Ecto neural progenitor cell (in vitro differentiated cells): ENCODE data around the gene ANKRD33.

Experiments used
- DNase-seq: peaks from one replicate; pipeline ENCODE4 v3.0.0-alpha.2; 2018; ENCODE audit warnings: low spot score

ANKRD33 gene

GRCh38 chr12:51917746-51918453 is 30.0 kb downstream of the ANKRD33 start:
- no peak for DNase-seq

GRCh38 chr12:51920046-51920445 is 32.1 kb downstream of the ANKRD33 start:
- no peak for DNase-seq

- DNase-seq: no peak
Measured at GRCh38 chr12:51921017-51921725, 33.3 kb downstream of the ANKRD33 start.

GRCh38 chr12:51922146-51922545 is 34.2 kb downstream of the ANKRD33 start:
- no peak for DNase-seq

GRCh38 chr12:51922762-51923505 is 35.0 kb downstream of the ANKRD33 start:
- DNase-seq: no peak

- peak; percentile 86 for DNase-seq
Measured at GRCh38 chr12:51923506-51924365, 35.8 kb downstream of the ANKRD33 start.

GRCh38 chr12:51924551-51925319 is 36.8 kb downstream of the ANKRD33 start:
- no peak for DNase-seq

GRCh38 chr12:51925346-51926063 is 37.6 kb downstream of the ANKRD33 start:
- no peak for DNase-seq

GRCh38 chr12:51926064-51926632 is 38.2 kb downstream of the ANKRD33 start:
- DNase-seq: no peak

GRCh38 chr12:51926718-51927117 is 38.8 kb downstream of the ANKRD33 start:
- no peak for DNase-seq

- no peak for DNase-seq
Measured at GRCh38 chr12:51932218-51933076, 44.5 kb downstream of the ANKRD33 start.

- no peak for DNase-seq
Measured at GRCh38 chr12:51934080-51934479, 46.2 kb downstream of the ANKRD33 start.

- no peak for DNase-seq
Measured at GRCh38 chr12:51937926-51938325, 50.0 kb downstream of the ANKRD33 start.

- DNase-seq: no peak
Measured at GRCh38 chr12:51938726-51939125, 50.8 kb downstream of the ANKRD33 start.

- peak; percentile 55 for DNase-seq
Measured at GRCh38 chr12:51941011-51941581, 53.2 kb downstream of the ANKRD33 start.
